SK-N-SH (cell line): ENCODE results near the gene ASF1B. TPM values are rescaled to one million over a fixed set of nuclear protein-coding genes. Genes with fewer than 3 reads are reported as not detected.

Source experiments
- CTCF ChIA-PET: fragments of 300-600, 350-600 bp; formaldehyde crosslinking; extraction: SDS; loops from one replicate; lab custom pipeline; 2021; lab: Yijun Ruan, JAX
- POLR2A ChIA-PET: fragments of 350-600 bp; sonication (Branson Sonifier 250); formaldehyde crosslinking; extraction: SDS; loops from one replicate; lab custom pipeline; 2020; ENCODE audit warnings: antibody characterized with exemption, inconsistent platforms; lab: Yijun Ruan, JAX
- DNase-seq: peaks from one replicate; pipeline ENCODE4 v3.0.0; 2012
- H2AFZ ChIP-seq: fragments of 200-600 bp; sonication (generic); 2 replicates; pipeline ENCODE4 v1.8.1; 2016; ENCODE audit warnings: antibody characterized with exemption, mild to moderate bottlenecking, low read depth
- H3F3A ChIP-seq: fragments of 200-600 bp; sonication (generic); replicated peaks from 2 replicates; pipeline ENCODE3; 2016; ENCODE audit warnings: antibody characterized with exemption, mild to moderate bottlenecking; ENCODE audit not compliant: insufficient read depth
- H3K27ac ChIP-seq, 2 experiments: fragments of 200-500 bp in 1 of 2; fragments of 200-600 bp in 1 of 2; sonication (Bioruptor generic) in 1 of 2; sonication (generic), shearing (Covaris generic) in 1 of 2; 2 replicates each; pipeline versions ENCODE4 v1.5.1 to v1.6.1; 2014 to 2016; ENCODE audit warnings: low read depth in 2 of 2, inconsistent platforms in 1 of 2, low read length in 1 of 2, mild to moderate bottlenecking in 1 of 2, mixed read lengths in 1 of 2
- H3K27me3 ChIP-seq: fragments of 200-600 bp; sonication (generic), shearing (Covaris generic); 2 replicates; pipeline ENCODE4 v1.6.1; 2016; ENCODE audit warnings: mixed run types; ENCODE audit not compliant: insufficient read depth
- H3K36me3 ChIP-seq, 2 experiments: fragments of 200-500 bp in 1 of 2; fragments of 200-600 bp in 1 of 2; sonication (Bioruptor generic) in 1 of 2; sonication (generic) in 1 of 2; replicated peaks in 1 of 2; 2 replicates each; pipeline versions ENCODE3 to v1.5.1; 2014 to 2016; ENCODE audit warnings: low read length in 1 of 2, mild to moderate bottlenecking in 1 of 2; ENCODE audit not compliant: insufficient read depth in 2 of 2, control insufficient read depth in 1 of 2
- H3K4me1 ChIP-seq, 2 experiments: fragments of 200-500 bp in 1 of 2; fragments of 200-600 bp in 1 of 2; sonication (Bioruptor generic) in 1 of 2; sonication (generic), shearing (Covaris generic) in 1 of 2; 2 replicates each; pipeline versions ENCODE4 v1.5.1 to v1.6.1; 2014 to 2016; ENCODE audit warnings: low read depth in 1 of 2, low read length in 1 of 2, mixed run types in 1 of 2; ENCODE audit not compliant: insufficient read depth in 2 of 2, control insufficient read depth in 1 of 2
- H3K4me2 ChIP-seq: fragments of 200-600 bp; sonication (generic), shearing (Covaris generic); 2 replicates; pipeline ENCODE4 v1.6.1; 2017; ENCODE audit warnings: mixed run types
- H3K4me3 ChIP-seq, 2 experiments: fragments of 200-500 bp in 1 of 2; fragments of 200-600 bp in 1 of 2; sonication (Bioruptor generic) in 1 of 2; sonication (generic), shearing (Covaris generic) in 1 of 2; 2 replicates each; pipeline versions ENCODE4 v1.5.1 to v1.8.1; 2014 to 2016; ENCODE audit warnings: low read depth in 2 of 2, inconsistent platforms in 1 of 2, low read length in 1 of 2, mild to moderate bottlenecking in 1 of 2, mixed read lengths in 1 of 2, moderate library complexity in 1 of 2
- H3K79me2 ChIP-seq: fragments of 200-600 bp; sonication (generic); 2 replicates; pipeline ENCODE4 v1.8.1; 2017; ENCODE audit warnings: mild to moderate bottlenecking; ENCODE audit not compliant: insufficient read depth
- H3K9ac ChIP-seq: fragments of 200-600 bp; sonication (generic); 2 replicates; pipeline ENCODE4 v1.6.1; 2017; ENCODE audit warnings: mixed run types
- H3K9me2 ChIP-seq: fragments of 200-600 bp; sonication (generic); 2 replicates; pipeline ENCODE4 v1.6.1; 2017; ENCODE audit warnings: mixed run types
- H3K9me3 ChIP-seq: fragments of 200-600 bp; sonication (generic); 2 replicates; pipeline ENCODE4 v1.6.1; 2017; ENCODE audit warnings: mixed run types, mild to moderate bottlenecking, moderate library complexity
- H4K20me1 ChIP-seq: fragments of 200-600 bp; sonication (generic); 2 replicates; pipeline ENCODE4 v1.6.1; 2017; ENCODE audit warnings: mild to moderate bottlenecking, mixed run types; ENCODE audit not compliant: insufficient read depth
- ELF1 ChIP-seq: IDR thresholded peaks from 2 replicates; pipeline ENCODE4 v1.4.0; 2012
- EP300 ChIP-seq, 2 experiments: IDR thresholded peaks; 2 replicates each; pipeline versions ENCODE4 v1.4.0 to v1.6.1; 2012; ENCODE audit warnings: borderline replicate concordance in 1 of 2, low read depth in 1 of 2, low read length in 1 of 2
- EZH2phosphoT487 ChIP-seq: fragments of 200-600 bp; sonication (generic); IDR thresholded peaks from 2 replicates; pipeline ENCODE4 v1.6.1; 2017; ENCODE audit warnings: low read depth, mixed run types, mild to moderate bottlenecking, antibody characterized with exemption, moderate library complexity, borderline replicate concordance
- FOSL2 ChIP-seq: IDR thresholded peaks from 2 replicates; pipeline ENCODE4 v1.4.0; 2012; ENCODE audit warnings: low read depth, mild to moderate bottlenecking, moderate library complexity, borderline replicate concordance
- FOXJ3 ChIP-seq: sonication (generic); formaldehyde crosslinking; IDR thresholded peaks from 2 replicates; pipeline ENCODE4 v1.5.1; 2020; ENCODE audit warnings: mild to moderate bottlenecking, missing genetic modification reagents
- JUND ChIP-seq: IDR thresholded peaks from 2 replicates; pipeline ENCODE4 v1.4.0; 2012
- MEF2A ChIP-seq: IDR thresholded peaks from 2 replicates; pipeline ENCODE4 v1.4.0; 2012; ENCODE audit warnings: low read depth, borderline replicate concordance
- MXI1 ChIP-seq: IDR thresholded peaks from 2 replicates; pipeline ENCODE4 v1.6.1; 2012; ENCODE audit warnings: mild to moderate bottlenecking, low read depth, low read length, improper control_type of control experiment
- RCOR1 ChIP-seq: fragments of 150-350 bp; IDR thresholded peaks from 2 replicates; pipeline ENCODE4 v1.6.1; 2017; ENCODE audit warnings: antibody characterized with exemption, low read length
- RFX5 ChIP-seq: IDR thresholded peaks from 2 replicates; pipeline ENCODE4 v1.6.1; 2012; ENCODE audit warnings: mild to moderate bottlenecking, improper control_type of control experiment, low read length
- TCF12 ChIP-seq: IDR thresholded peaks from 2 replicates; pipeline ENCODE4 v1.4.0; 2012
- TEAD4 ChIP-seq: IDR thresholded peaks from 2 replicates; pipeline ENCODE4 v1.4.0; 2012; ENCODE audit warnings: mild to moderate bottlenecking, borderline replicate concordance; ENCODE audit not compliant: insufficient read depth
- YY1 ChIP-seq: IDR thresholded peaks from 2 replicates; pipeline ENCODE4 v1.4.0; 2012; ENCODE audit warnings: low read depth, mild to moderate bottlenecking
- WGBS: methylation state at CpG from one replicate; pipeline ENCODE4 v1.1.6; 2017; ENCODE audit warnings: low lambda C conversion rate; 5-methylcytosine and 5-hydroxymethylcytosine counted together
- polyA plus RNA-seq, 3 experiments: library from polyadenylated mRNA; depleted of rRNA; stranded (reverse); fragments of >200 nt; gene quantifications; 2 replicates each; pipeline ENCODE4 v1.2.3, GENCODE V29; 2012
- TF ChIP-seq, protein P1 (sequence below): IDR thresholded peaks from 2 replicates; pipeline ENCODE4; 2012
- TF ChIP-seq, protein P2 (sequence below): fragments of 150-350 bp; IDR thresholded peaks from 2 replicates; pipeline ENCODE4 v1.6.1; 2016; ENCODE audit warnings: mild to moderate bottlenecking, low read depth, low read length
- TF ChIP-seq, protein P3 (sequence below): IDR thresholded peaks from 2 replicates; pipeline ENCODE4 v1.6.1; 2012; ENCODE audit warnings: mild to moderate bottlenecking, low read depth, low read length, moderate library complexity

ASF1B gene
- polyA plus RNA-seq, 1 of the 3 experiments (the other 2 are of a cell fraction) = 19.0 TPM

DNA sequence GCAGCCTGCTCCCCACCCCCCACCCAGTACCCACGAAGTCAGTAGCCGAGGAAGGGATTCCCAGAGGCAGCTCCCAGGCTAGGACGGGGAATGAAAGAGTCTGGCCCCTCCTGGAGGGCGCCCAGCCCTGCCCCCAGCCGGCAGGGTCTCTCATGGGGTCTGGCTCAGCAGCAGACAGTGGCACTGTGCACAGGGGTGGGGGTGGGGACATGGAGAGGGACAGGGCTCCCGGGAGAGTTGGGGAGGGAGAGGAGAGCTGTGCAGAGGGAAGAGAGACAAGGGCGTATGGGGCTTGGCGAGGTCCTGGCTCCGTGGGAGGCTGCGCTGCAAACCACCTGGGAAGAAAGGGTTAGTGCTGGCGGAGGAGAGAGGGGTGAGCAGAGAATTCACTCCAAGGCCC lies 27.7 kb upstream of the ASF1B start:
- Histone ChIP-seq H3K79me2 (no peaks in the 10 kb centered on the region), H3K9me2 (no peaks in the 10 kb centered on the region), H3K9ac (no peak overlapping the region), H3K4me1 (peaks cover 0 to 18% of the 10 kb centered on the region in 2 experiments; a peak in 2 of 4 replicates), H3K36me3 (peaks cover 0 to 12% of the 10 kb centered on the region in 2 experiments), H3K4me3 (no peak overlapping the region), H3K9me3 (no peaks in the 10 kb centered on the region), H2AFZ (no peak overlapping the region), H3K4me2 (no peak overlapping the region), H3K27ac (no peak overlapping the region), H3K27me3 (no peaks in the 10 kb centered on the region), H3F3A (no peaks in the 10 kb centered on the region), H4K20me1 (no peaks in the 10 kb centered on the region)
- ChIA-PET CTCF (interaction anchor here (1.0 to 1.4 kb wide), 2 partner anchors 16 to 184 kb away, joined by 5 read pairs; no protein-coding TSS in a partner anchor), POLR2A (interaction anchor here (0.5 kb wide), 1 partner anchor 23 kb away, joined by 3 read pairs; no protein-coding TSS in a partner anchor)
- WGBS = 88% methylated on average over 9 of the region's 11 CpGs
- peak; percentile 24 for DNase-seq
- no peak for TF ChIP-seq FOXJ3 (CRISPR knock-in tag)
- TF ChIP-seq FOSL2 = no peak
- TF ChIP-seq TCF12 = no peak
- TF ChIP-seq EZH2phosphoT487 = no peak
- no peak for TF ChIP-seq RCOR1

DNA sequence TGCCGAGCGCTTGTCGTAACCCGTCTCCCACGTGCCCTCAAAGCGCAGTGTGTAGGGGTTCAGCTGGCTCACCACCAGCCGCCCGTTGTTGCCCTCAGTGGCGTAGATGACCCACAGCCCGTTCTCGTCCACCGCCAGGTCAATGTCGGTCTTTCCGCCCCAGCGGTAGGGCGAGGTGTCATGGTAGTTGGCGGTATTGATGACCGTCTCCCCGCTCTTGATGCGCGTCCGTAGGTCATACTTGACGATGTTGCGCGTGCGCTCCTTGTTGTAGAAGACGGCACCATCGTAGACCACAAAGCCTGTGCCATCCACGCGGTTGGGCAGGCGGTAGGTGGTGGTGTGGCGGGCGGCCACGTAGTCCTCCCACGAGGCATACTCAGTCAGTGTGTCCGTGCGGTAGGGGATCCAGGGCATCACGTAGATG lies 26.5 kb upstream of the ASF1B start:
- Histone ChIP-seq H3K4me3 (no peak overlapping the region), H3K9ac (no peak overlapping the region), H3K4me2 (no peak overlapping the region), H3K27ac (no peak overlapping the region; a peak in 1 of 4 replicates), H3K9me3 (no peaks in the 10 kb centered on the region), H3K9me2 (no peaks in the 10 kb centered on the region), H3F3A (no peaks in the 10 kb centered on the region), H3K79me2 (no peaks in the 10 kb centered on the region), H3K4me1 (peaks cover 0 to 8% of the 10 kb centered on the region in 2 experiments; a peak in 1 of 4 replicates), H3K27me3 (no peaks in the 10 kb centered on the region), H3K36me3 (peaks cover 3 to 21% of the 10 kb centered on the region in 2 experiments), H4K20me1 (no peaks in the 10 kb centered on the region), H2AFZ (no peak overlapping the region)
- WGBS = 97% methylated on average over 33 of the region's 38 CpGs
- POLR2A ChIA-PET = no interaction called here
- peak; percentile 19 for DNase-seq
- CTCF ChIA-PET = interaction anchor here (1.5 kb wide), 1 partner anchor 26 kb away, joined by 3 read pairs; the partner anchor contains the start of gene ASF1B
- no peak for TF ChIP-seq FOSL2
- no peak for TF ChIP-seq MXI1
- TF ChIP-seq, all 33 proteins: peak for 0

DNA sequence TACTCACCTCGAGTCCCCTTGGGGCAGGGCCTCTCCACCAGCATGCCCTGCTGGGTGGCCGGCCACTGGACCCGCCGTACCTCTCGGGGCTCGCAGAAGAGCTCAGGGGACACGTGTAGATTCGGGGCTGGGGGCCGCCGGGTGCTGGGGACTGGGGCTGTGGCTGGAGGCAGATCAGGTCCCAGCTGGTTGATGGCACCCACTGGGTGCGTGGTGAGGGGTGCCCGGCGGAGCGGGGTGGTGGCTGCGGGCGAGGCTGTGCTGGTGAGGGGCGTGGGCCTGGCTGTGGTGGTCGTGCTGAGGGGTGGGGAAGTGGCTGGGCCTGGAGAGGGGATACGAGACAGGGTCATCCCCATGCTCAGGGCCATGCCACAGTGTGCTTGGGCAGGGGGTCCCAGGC lies 24.9 kb upstream of the ASF1B start:
- Histone ChIP-seq H4K20me1 (no peaks in the 10 kb centered on the region), H3K4me1 (peaks cover 0 to 8% of the 10 kb centered on the region in 2 experiments; a peak in 1 of 4 replicates), H3K79me2 (no peaks in the 10 kb centered on the region), H3K9me2 (no peaks in the 10 kb centered on the region), H3F3A (no peaks in the 10 kb centered on the region), H2AFZ (no peak overlapping the region), H3K36me3 (peaks cover 5 to 33% of the 10 kb centered on the region in 2 experiments), H3K9me3 (no peaks in the 10 kb centered on the region), H3K4me3 (no peak overlapping the region), H3K9ac (no peak overlapping the region), H3K27me3 (no peaks in the 10 kb centered on the region), H3K4me2 (no peak overlapping the region), H3K27ac (no peak overlapping the region)
- CTCF ChIA-PET = interaction anchor here (1.1 to 4.0 kb wide), 2 partner anchors 25 to 187 kb away, joined by 5 to 12 read pairs; partner anchors contain the start of gene ASF1B
- 93% methylated on average over 7 of the region's 19 CpGs for WGBS
- POLR2A ChIA-PET = no interaction called here
- peak; percentile 26 for DNase-seq
- TF ChIP-seq, protein P1, sequence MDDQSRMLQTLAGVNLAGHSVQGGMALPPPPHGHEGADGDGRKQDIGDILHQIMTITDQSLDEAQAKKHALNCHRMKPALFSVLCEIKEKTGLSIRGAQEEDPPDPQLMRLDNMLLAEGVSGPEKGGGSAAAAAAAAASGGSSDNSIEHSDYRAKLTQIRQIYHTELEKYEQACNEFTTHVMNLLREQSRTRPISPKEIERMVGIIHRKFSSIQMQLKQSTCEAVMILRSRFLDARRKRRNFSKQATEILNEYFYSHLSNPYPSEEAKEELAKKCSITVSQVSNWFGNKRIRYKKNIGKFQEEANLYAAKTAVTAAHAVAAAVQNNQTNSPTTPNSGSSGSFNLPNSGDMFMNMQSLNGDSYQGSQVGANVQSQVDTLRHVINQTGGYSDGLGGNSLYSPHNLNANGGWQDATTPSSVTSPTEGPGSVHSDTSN = no peak
- TF ChIP-seq MEF2A = no peak
- TF ChIP-seq, protein P2, sequence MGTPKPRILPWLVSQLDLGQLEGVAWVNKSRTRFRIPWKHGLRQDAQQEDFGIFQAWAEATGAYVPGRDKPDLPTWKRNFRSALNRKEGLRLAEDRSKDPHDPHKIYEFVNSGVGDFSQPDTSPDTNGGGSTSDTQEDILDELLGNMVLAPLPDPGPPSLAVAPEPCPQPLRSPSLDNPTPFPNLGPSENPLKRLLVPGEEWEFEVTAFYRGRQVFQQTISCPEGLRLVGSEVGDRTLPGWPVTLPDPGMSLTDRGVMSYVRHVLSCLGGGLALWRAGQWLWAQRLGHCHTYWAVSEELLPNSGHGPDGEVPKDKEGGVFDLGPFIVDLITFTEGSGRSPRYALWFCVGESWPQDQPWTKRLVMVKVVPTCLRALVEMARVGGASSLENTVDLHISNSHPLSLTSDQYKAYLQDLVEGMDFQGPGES = no peak
- TF ChIP-seq, protein P3, sequence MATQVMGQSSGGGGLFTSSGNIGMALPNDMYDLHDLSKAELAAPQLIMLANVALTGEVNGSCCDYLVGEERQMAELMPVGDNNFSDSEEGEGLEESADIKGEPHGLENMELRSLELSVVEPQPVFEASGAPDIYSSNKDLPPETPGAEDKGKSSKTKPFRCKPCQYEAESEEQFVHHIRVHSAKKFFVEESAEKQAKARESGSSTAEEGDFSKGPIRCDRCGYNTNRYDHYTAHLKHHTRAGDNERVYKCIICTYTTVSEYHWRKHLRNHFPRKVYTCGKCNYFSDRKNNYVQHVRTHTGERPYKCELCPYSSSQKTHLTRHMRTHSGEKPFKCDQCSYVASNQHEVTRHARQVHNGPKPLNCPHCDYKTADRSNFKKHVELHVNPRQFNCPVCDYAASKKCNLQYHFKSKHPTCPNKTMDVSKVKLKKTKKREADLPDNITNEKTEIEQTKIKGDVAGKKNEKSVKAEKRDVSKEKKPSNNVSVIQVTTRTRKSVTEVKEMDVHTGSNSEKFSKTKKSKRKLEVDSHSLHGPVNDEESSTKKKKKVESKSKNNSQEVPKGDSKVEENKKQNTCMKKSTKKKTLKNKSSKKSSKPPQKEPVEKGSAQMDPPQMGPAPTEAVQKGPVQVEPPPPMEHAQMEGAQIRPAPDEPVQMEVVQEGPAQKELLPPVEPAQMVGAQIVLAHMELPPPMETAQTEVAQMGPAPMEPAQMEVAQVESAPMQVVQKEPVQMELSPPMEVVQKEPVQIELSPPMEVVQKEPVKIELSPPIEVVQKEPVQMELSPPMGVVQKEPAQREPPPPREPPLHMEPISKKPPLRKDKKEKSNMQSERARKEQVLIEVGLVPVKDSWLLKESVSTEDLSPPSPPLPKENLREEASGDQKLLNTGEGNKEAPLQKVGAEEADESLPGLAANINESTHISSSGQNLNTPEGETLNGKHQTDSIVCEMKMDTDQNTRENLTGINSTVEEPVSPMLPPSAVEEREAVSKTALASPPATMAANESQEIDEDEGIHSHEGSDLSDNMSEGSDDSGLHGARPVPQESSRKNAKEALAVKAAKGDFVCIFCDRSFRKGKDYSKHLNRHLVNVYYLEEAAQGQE = no peak
- no peak for TF ChIP-seq MXI1
- TF ChIP-seq YY1 = no peak
- no peak for TF ChIP-seq EZH2phosphoT487
- no peak for TF ChIP-seq ELF1
- no peak for TF ChIP-seq JUND
- TF ChIP-seq RFX5 = no peak
- no peak for TF ChIP-seq EP300 (IDR thresholded peaks at IDR 0.05; ENCODE audit: borderline replicate concordance in 1 of 2, low read depth in 1 of 2, low read length in 1 of 2)
- TF ChIP-seq TCF12 = no peak
- TF ChIP-seq TEAD4 = no peak
